GM21515 (cell line): Measurements from ENCODE around the gene NCOA1.
"Not testable (repeated sequence)": the region's sequence is repeated elsewhere in the genome, so short reads cannot be mapped to it uniquely, and the experiment has no call there.

Experiments
- ATAC-seq: cut with Tn5 transposase; IDR thresholded peaks from one replicate; pipeline ENCODE4 v1.9.1; 2021; ENCODE audit not compliant: unreplicated experiment

NCOA1 gene

DNA sequence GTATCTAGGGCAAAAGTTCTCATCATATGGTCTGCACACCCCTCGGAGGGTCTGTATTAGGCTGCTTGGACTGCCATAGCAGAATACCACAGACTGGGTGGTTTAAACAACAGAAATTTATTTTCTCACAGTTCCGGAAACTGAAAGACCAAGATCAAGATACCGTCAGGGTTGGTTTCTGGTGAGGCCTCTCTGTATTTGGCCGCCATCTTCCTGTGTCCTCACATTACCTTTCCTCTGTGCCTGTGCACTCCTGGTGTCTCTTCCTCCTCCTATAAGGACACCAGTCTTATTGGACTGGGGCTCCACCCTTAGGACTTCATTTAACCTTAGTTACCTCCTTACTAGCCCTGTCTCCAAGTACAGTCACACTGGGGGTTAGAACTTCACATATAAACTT lies 132.5 kb downstream of the NCOA1 start:
- no peak for ATAC-seq

DNA sequence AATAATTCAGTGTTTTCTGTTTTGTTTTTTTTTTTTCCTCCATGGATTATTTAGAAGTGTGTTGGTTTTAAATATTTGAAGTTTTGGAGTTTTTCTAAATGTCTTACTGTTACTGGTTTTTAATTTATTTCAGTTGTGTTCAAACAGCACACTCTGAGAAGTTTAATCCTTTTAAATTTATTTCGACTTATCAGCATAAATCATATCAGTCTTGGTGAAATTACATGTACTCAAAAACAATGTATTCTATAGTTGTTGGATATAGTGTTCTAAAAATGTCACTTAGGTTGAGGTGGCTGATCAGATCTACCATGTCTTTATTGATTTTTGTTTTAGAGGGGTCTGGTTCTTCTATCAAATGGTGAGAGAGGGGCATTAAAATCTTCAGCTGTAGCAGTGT lies 134.7 kb downstream of the NCOA1 start:
- ATAC-seq: no peak

DNA sequence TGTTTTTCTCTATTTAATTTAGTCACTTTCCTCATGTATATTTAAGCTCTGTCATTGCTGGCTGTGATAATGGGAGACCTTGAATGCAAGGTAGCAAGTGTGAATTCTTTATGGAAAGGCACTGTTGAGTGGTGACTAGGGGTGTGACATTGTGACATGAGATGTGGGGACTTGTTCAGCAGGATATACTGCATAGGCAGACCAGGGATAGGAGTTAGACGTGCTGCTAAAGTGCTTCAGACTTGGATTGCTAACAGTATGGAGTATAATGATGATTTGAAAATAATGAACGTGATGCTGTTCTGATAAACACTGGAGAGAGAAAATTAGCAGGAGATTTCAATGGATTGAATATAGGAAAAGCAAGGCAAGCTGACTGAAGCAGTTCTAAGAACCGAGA lies 135.1 kb downstream of the NCOA1 start:
- no peak for ATAC-seq

DNA sequence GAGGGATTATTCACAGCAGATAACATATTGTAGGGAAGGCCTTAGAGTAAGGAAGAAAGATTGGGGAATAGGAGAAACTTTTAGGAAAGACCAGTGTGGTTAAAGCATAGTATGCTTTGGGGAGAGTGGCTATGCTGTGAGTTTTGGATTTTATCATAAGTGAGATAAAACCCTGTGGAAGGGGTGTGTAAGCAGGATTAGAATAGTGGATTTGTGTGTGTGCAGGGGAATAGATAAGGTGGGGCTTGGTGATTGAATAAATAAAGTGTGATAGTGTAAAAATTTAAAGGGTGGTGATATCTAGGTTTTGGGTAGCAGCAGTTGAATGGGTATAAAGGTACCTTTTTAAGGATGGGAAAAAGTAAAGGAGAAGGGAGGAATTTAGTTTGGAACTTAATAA lies 137.7 kb downstream of the NCOA1 start:
- no peak for ATAC-seq

DNA sequence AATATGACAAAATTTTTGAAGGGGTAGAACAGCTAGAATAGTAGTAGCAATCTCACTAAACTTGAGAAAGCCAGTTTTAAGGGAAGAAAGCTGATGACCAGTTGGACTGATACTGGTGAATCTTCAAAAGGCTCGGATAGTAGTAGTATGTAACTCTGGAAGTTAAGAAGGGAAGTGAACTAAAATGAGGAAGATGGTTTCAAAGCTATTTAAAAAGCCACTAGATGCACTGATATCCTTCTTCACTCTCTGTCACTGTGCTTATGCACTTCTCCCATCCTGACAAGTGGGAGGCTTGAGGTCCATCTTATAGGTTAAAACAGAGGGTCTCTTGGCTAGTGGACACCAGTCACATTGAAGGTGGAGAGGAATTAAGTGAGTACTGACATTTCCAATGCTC lies 141.1 kb downstream of the NCOA1 start:
- no peak for ATAC-seq

DNA sequence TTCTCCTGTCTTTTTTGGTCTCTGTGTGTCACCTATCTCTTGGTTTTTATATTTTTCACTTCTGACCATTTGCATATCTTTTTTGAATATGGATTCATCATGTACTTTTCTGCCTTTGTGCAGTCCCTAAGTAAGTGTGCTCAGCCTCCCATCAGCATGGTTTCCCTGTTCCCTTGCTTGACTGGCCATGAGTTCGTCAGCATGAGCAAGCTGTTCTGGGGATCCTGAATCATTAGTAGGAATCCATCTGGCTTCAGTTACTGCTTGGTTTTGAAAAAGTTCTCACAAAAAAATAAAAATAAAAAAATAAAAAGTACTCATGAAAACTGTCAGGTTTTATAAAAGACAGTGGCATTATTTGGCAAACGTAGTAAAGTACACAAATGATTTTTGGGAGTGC lies 144.1 kb downstream of the NCOA1 start:
- no peak for ATAC-seq

DNA sequence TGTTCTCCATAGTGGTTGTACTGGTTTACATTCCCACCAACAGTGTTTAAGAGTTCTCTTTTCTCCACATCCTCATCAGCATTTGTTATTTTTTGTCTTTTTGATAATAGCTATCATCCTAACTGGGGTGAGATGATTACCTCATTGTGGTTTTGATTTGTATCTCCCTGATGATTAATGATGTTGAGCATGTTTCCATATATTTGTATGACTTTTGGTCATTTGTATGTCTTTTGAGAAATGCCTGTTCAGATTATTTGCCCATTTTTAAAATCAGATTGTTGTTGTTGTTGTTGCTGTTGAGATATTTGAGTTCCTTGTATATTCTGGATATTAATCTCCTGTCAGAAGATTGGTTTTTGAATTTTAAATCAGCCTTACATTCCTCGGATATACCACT lies 147.5 kb downstream of the NCOA1 start:
- no peak for ATAC-seq

DNA sequence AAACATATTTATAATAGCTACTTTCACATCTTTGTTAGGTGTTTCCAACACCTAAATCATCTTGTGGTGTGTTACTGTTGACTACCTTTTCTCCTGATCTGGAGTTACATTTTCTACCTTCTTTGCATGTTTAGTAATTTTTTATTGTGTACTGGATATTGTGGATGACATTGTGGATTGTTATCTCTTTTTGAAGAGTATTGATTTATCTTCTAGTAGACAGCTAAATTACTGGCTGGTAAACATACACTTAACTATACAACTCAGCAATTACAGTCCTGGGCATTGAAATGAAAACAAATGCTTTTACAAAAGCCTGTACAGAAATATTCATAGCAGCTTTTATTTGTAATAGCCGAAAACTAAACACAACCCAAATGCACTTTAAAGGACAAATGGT lies 151.3 kb downstream of the NCOA1 start:
- ATAC-seq: no peak

DNA sequence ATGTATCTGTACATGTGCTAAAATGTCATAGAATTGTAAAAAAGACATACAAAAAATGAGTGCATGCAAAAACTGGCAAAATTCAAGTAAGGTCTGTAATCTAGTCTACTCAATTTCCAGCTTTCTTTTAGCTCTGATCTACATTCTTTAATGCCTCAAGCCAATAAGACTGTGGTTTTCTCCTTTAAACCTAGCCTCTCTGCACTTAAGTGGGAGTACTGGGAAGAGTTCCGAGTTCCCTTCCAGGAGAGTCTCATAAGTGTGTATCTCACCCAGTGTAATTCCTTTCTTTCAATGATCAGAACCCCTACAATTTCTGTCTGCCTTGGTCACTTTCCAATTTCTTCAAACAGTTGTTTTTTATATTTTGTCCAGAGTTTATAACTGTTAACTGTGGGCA lies 152.0 kb downstream of the NCOA1 start:
- ATAC-seq: no peak

DNA sequence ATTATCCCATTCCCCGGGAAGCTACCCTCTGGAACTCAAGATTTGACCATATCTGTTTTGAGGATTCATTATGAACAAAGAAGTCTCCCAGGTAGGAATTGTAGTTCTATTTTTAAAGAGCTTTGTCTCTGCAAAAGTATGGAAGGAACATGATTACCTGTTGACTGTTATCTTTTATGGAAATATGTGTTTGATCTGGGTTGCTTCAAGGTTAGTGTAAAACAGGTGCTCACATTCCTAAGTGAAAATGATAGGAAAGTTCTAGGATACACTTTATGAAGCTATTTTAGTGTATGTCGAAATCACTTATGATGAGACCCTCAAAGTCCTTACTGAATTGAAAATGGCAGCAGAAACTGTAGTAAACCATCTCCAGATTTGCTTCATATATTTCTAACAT lies 153.0 kb downstream of the NCOA1 start:
- ATAC-seq: no peak

DNA sequence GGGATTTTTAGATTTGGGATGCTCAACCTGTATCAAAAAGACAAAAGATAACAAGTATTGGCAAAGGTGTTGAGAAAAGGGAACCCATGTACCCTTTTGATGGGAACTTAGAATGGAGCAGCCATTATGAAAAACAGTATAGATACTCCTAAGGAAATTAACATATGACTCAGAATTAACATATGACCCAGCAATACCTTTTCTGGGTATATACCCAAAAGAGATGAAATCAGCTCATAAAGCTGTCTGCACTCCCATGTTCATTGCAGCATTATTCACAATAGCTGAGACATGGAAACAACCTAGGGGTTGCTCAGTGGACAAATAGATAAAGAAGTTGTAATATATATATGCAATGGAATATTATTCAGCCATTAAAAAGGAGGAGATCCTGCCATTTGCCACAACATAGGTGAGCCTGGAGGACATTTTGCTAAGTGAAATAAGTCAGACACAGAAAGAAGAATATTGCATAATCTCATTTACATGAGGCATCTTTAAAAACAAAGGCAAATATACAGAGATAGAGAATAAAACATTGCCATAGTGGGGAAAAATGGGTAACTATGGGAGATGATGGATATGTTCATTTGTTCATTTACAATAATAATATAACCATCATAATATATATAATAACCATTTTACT lies 160.1 kb downstream of the NCOA1 start:
- no peak for ATAC-seq

DNA sequence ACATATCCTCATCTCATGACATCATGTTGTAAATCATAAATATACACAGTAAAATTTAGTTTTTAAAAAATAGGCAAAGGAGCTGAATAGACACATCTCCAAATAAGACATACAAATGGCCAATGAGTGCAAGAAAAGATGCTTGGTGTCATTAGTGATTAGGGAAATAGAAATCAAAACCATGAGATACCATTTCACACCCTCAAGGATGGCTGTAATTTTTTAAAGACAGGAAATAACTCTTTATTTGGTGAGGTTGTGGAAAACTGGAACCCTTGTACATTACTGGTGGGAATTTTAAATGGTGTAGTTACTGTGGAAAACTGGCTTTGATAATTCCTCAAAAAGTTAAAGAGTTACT lies 160.6 kb downstream of the NCOA1 start:
- no peak for ATAC-seq

DNA sequence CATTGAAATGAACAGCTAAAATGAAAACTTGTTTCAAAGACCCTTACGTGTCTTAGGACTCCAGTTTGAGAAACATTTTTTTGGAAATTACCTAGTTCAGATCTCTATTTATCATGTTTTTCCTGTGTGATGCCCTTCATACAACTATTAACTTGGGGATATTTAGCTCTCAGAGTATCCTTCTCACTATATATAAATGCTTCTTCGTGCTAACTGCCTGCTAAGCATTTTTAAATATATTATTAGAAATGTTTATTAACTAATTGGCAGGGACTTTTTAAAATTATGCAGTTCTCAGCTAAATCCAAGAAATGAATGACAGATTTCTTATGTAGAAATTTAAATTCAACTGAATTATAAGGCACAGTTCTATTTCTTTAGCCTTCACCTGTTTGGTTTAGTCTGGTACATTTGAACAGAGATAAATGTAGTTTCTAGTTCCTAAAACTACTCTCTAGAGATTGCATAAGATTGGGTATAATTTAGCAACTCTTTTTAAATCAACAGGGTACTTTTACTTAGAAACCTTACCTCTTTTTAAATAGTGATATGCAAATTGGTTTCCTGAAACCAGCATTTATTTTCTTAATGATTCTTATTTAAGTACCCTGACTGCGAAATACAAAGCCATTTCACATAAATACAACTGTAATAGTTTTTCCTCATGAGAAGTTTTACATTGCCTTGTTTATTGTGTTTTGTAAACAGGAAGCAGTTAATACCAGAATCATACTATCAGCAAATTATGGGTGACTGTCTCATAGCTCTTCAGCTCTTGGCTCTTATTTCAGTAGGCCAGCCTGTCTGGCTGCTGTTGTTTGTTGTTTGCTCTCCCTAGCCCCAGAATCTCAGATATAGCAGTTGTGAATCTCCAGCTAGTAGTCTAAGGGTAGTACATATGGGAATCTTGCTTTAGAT lies 161.5 kb downstream of the NCOA1 start:
- no peak for ATAC-seq

DNA sequence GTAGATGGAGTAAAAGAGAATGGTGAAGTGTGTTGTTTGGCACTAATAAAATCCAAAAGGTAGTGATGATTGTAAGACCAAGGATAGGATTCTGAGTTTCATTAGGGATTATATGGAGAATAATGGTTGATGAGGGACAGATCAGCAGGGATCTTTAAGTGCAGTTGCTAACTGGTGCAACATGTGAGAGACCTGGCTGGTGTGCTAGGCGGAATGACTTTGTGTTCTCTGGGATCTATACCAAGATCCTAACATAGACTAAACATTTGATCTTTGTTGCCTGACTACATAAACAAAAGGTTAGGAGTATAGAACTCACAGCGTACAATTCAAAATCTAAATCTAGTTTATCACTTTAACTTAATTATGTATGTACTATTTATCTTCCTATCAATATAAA lies 166.8 kb downstream of the NCOA1 start:
- no peak for ATAC-seq

DNA sequence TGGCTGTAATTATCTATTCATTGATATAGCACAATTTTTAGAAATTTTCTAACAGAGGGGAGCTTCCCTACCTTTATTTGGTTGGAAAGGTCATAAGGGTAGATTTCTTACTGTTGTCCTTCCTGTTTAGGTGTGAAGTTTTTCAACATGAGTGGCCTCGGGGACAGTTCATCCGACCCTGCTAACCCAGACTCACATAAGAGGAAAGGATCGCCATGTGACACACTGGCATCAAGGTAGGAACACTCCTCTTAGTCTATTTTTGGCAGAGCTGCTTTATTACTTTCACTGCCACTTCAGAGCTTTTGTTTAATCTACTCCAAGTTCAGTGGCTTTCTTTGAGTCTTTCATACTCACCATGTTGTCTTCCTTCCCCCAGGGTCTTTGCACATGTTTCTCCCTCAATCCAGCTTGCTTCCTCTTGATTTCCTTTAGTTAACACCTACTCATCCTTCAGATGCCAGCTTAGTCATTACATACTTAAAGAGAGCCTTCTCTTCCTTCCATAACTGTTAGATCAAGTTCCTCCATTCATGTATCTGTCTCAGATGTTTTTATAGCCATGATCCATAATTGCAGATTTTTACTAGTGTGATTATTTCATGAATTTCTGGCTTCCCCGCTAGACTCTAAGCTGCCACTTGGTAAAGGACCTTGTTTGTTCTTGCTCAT lies 167.6 kb downstream of the NCOA1 start:
- no peak for ATAC-seq

DNA sequence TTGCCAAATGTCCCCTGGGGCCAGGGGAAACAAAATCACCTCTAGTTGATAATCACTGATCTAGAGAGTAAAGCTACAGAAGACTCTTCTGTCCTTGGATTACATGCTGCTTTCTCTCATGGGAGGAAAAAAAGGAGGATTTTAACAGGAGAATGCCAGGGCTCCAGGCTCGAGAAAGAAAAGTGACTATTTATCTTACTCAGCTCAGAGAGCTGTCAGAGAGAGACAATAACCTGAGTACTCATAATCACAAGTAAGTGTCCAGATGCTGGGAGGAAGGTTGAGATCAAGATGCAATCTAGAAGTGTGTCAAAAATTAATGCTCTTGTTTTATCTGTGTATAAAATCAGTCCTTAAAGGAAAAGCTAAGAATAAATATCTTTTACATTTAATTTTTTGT lies 168.8 kb downstream of the NCOA1 start:
- ATAC-seq: no peak

DNA sequence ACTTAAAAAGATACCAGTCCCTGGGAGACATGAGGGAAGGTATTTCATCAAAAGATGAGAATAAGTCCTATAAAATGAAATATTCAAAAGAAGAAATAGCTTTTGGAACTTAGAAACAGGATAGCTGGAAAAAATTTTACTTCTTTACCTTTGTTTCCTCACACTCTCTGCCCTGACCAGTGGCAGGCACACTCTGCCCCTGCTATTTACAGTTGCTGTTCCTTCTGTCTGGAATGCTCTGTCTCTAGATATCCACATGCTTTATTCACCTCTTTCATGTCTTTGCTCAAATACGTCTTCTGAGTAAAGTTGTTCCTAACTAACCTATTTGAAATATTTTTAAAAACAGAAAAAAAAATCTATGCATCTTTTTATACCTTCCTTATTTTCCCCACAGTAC lies 176.5 kb downstream of the NCOA1 start:
- ATAC-seq: no peak

DNA sequence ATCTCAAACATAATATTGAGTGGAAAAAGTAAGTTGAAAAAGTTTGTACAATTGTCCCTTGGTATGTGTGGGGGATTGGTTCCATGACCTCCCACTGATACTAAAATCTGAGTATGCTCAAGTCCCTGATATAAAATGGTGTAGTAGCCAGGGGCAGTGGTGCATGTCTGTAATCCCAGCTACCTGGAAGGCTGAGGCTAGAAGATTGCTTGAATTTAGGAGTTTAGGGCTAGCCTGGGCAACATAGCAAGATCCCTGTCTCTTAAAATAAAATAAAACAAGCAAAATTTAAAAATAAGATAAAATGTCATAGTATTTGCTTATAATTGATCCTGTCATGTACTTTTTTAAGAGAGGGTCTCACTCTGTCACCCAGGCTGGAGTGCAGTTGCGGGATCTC lies 180.2 kb downstream of the NCOA1 start:
- ATAC-seq: no peak

DNA sequence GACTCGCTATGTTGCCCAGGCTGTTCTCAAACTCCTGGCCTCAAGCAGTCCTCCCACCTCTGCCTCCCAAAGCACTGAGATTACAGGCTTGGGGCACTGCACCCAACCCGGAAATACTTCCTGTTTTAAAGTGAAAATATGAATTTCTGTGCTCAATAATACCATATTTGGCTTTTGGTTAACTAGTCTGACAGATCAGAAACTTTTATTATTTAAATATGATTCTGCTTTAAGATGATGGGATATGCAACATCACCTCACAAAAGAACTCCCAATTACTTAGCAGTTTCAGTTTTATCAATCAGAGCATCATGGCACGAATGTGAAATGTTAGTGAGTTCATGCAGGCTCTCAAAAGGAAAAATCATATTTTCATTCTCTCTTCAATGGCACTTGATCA lies 181.5 kb downstream of the NCOA1 start:
- ATAC-seq: no peak

DNA sequence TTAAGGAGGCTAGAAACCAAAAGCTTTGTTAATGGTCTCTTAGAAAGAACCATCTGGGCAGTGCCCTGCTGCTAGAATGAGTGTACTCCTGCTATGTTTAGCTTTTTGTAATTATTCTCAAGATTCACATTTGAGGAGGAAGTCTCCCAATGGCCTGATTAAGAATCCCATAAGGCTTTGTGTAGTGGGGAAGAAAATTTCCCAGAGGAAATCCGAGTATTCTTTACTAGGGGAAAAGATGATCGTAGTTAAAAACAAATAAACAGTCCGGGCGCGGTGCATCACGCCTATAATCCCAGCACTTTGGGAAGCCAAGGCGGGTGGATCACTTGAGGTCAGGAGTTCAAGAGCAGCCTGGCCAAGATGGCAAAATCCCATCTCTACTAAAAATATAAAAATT lies 184.3 kb downstream of the NCOA1 start:
- no peak for ATAC-seq

DNA sequence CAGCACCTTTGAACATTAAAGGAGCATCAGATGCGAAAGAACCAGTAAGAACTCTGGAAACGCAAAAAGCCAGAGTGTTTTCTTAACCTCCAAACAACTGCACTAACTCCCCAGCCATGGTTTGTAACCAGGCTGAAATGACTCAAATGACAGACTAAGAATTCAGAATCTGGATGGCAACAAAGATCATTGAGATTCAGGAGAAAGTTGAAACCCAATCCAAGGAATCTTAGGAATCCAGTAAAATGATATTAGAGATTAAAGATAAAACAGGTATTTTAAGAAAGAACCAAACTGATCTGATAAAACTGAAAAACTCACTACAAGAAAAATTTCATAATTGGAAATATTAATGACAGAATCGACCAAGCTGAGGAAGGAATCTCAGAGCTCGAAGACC lies 185.4 kb downstream of the NCOA1 start:
- no peak for ATAC-seq

DNA sequence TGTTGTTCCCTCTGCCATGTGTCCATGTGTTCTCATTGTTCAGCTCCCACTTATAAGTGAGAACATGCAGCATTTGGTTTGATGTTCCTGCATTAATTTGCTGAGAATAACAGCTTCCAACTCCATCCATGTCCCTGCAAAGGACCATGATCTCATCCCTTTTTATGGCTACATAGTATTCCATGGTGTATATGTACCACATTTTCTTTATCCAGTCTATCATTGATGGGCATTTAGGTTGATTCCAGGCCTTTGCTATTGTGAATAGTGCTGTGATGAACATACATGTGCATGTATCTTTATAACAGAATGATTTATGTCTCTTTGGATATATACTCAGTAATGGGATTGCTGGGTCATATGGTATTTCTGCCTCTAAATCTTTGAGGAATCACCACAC lies 187.0 kb downstream of the NCOA1 start:
- ATAC-seq: not testable (repeated sequence)
